WTC11 (cell line): ENCODE measurements around the gene SLC4A11. TPM values are rescaled to one million over a fixed set of nuclear protein-coding genes. Genes with fewer than 3 reads are reported as not detected.

Experiments
- ATAC-seq: fragments of 200-7000 bp; cut with Tn5 transposase; 2 replicates; pipeline ENCODE4 v1.10.0; 2021; ENCODE audit warnings: mild to moderate bottlenecking, moderate library complexity
- CTCF ChIA-PET: fragments of 300-600 bp; sonication (Branson Sonifier 250); formaldehyde crosslinking; loops from one replicate; lab custom pipeline; 2021; ENCODE audit warnings: antibody characterized with exemption; lab: Charles Lee
- POLR2A ChIA-PET: fragments of 350-600 bp; sonication (Branson Sonifier 250); formaldehyde crosslinking; loops from one replicate; lab custom pipeline; 2021; ENCODE audit warnings: antibody characterized with exemption; lab: Charles Lee
- DNase-seq: peaks from one replicate; pipeline ENCODE4 v3.0.0; 2021; ENCODE audit warnings: low spot score
- H3K27ac Mint-ChIP-seq: 2 replicates; pipeline ENCODE4 v1.8.0; 2021; ENCODE audit warnings: mixed read lengths
- H3K27me3 Mint-ChIP-seq: 2 replicates; pipeline ENCODE4 v1.8.0; 2021; ENCODE audit warnings: low read depth, mild to moderate bottlenecking, moderate library complexity, mixed read lengths
- H3K36me3 Mint-ChIP-seq: 2 replicates; pipeline ENCODE4 v1.8.0; 2021; ENCODE audit warnings: mixed read lengths
- H3K4me1 Mint-ChIP-seq: 2 replicates; pipeline ENCODE4 v1.8.0; 2022; ENCODE audit warnings: mixed read lengths
- H3K4me3 Mint-ChIP-seq: 2 replicates; pipeline ENCODE4 v1.8.0; 2021; ENCODE audit warnings: mild to moderate bottlenecking, moderate library complexity, mixed read lengths
- H3K9me3 Mint-ChIP-seq: 2 replicates; pipeline ENCODE4 v1.8.0; 2021; ENCODE audit warnings: mixed read lengths
- CBFB ChIP-seq: sonication (generic); formaldehyde crosslinking; IDR thresholded peaks from 2 replicates; pipeline ENCODE4 v1.8.1; 2022; ENCODE audit warnings: mild to moderate bottlenecking, low read depth, missing genetic modification reagents
- JAZF1 ChIP-seq: fragments of 250-450 bp; sonication (Bioruptor Pico); IDR thresholded peaks from 2 replicates; pipeline ENCODE4 v1.9.0; 2021; ENCODE audit warnings: moderate library complexity, mild to moderate bottlenecking, inconsistent platforms
- NR3C1 ChIP-seq: sonication (generic); formaldehyde crosslinking; conservative IDR thresholded peaks from 2 replicates; pipeline ENCODE4 v1.8.1; 2023; ENCODE audit warnings: low read depth, mild to moderate bottlenecking, missing genetic modification reagents
- OVOL2 ChIP-seq: fragments of 250-450 bp; sonication (Bioruptor Pico); IDR thresholded peaks from 2 replicates; pipeline ENCODE4 v1.9.0; 2021; ENCODE audit warnings: mild to moderate bottlenecking, borderline replicate concordance
- PREB ChIP-seq: sonication (generic); formaldehyde crosslinking; IDR thresholded peaks from 2 replicates; pipeline ENCODE4 v1.8.1; 2022; ENCODE audit warnings: mild to moderate bottlenecking, missing genetic modification reagents, moderate library complexity, borderline replicate concordance
- TCF7 ChIP-seq: sonication (generic); formaldehyde crosslinking; IDR thresholded peaks from 2 replicates; pipeline ENCODE4 v1.8.0; 2022; ENCODE audit warnings: mild to moderate bottlenecking, low read depth, missing genetic modification reagents, moderate library complexity
- TEAD4 ChIP-seq: sonication (generic); formaldehyde crosslinking; IDR thresholded peaks from 2 replicates; pipeline ENCODE4 v1.8.0; 2022; ENCODE audit warnings: mild to moderate bottlenecking, missing genetic modification reagents
- ZNF121 ChIP-seq: sonication (generic); formaldehyde crosslinking; IDR thresholded peaks from 2 replicates; pipeline ENCODE4 v1.8.0; 2023; ENCODE audit warnings: missing genetic modification reagents
- ZNF138 ChIP-seq: sonication (generic); formaldehyde crosslinking; conservative IDR thresholded peaks from 2 replicates; pipeline ENCODE4 v1.8.1; 2022; ENCODE audit warnings: mild to moderate bottlenecking, moderate library complexity, missing genetic modification reagents
- ZNF416 ChIP-seq: fragments of 250-450 bp; sonication (Bioruptor Pico); IDR thresholded peaks from 2 replicates; pipeline ENCODE4 v1.9.0; 2021; ENCODE audit warnings: mild to moderate bottlenecking, inconsistent platforms
- ZNF532 ChIP-seq: fragments of 250-450 bp; sonication (Bioruptor Pico); IDR thresholded peaks from 2 replicates; pipeline ENCODE4 v1.9.0; 2021; ENCODE audit warnings: mild to moderate bottlenecking, borderline replicate concordance
- total RNA-seq: library from RNA; stranded (reverse); gene quantifications from 3 replicates; pipeline ENCODE4 v1.2.3, GENCODE V29; 2021
- TF ChIP-seq, protein P1 (sequence below): sonication (generic); formaldehyde crosslinking; IDR thresholded peaks from 2 replicates; pipeline ENCODE4 v1.8.0; 2022; ENCODE audit warnings: mild to moderate bottlenecking, missing genetic modification reagents
- TF ChIP-seq, protein P2 (sequence below): fragments of 250-450 bp; sonication (Bioruptor Pico); IDR thresholded peaks from 2 replicates; pipeline ENCODE4 v1.9.0; 2021; ENCODE audit warnings: moderate library complexity, mild to moderate bottlenecking, inconsistent platforms, borderline replicate concordance
- TF ChIP-seq, protein P3 (sequence below): sonication (generic); formaldehyde crosslinking; IDR thresholded peaks from 2 replicates; pipeline ENCODE4 v1.8.1; 2023; ENCODE audit warnings: mild to moderate bottlenecking, moderate library complexity, missing genetic modification reagents

Gene SLC4A11
- total RNA-seq, 1 experiment from 2014 or later: 39.5 TPM

GRCh38 chr20:3283222-3283820 is 44.3 kb upstream of the SLC4A11 start:
- Mint-ChIP-seq H3K4me1 (peaks cover 9% of the 10 kb centered on the region), H3K9me3 (no peaks in the 10 kb centered on the region), H3K4me3 (no peak overlapping the region), H3K27me3 (no peaks in the 10 kb centered on the region), H3K36me3 (peaks cover 10% of the 10 kb centered on the region; the same call in 1 of the 2 replicates), H3K27ac (peak overlapping the region; percentile 29; the same call in 1 of the 2 replicates)
- ATAC-seq (no peak), DNase-seq (no peak)
- ChIA-PET CTCF (interaction anchor here (0.6 kb wide), 1 partner anchor 399 kb away, joined by 3 read pairs; no protein-coding TSS in a partner anchor), POLR2A (no interaction called here)
- no peak for TF ChIP-seq CBFB (CRISPR knock-in tag)
- no peak for TF ChIP-seq PREB (CRISPR knock-in tag)
- no peak for TF ChIP-seq TCF7
- no peak for TF ChIP-seq JAZF1 (CRISPR knock-in tag)
- TF ChIP-seq OVOL2 (CRISPR knock-in tag): no peak
- TF ChIP-seq, protein P1, sequence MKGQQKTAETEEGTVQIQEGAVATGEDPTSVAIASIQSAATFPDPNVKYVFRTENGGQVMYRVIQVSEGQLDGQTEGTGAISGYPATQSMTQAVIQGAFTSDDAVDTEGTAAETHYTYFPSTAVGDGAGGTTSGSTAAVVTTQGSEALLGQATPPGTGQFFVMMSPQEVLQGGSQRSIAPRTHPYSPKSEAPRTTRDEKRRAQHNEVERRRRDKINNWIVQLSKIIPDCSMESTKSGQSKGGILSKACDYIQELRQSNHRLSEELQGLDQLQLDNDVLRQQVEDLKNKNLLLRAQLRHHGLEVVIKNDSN (CRISPR knock-in tag): no peak

DNA sequence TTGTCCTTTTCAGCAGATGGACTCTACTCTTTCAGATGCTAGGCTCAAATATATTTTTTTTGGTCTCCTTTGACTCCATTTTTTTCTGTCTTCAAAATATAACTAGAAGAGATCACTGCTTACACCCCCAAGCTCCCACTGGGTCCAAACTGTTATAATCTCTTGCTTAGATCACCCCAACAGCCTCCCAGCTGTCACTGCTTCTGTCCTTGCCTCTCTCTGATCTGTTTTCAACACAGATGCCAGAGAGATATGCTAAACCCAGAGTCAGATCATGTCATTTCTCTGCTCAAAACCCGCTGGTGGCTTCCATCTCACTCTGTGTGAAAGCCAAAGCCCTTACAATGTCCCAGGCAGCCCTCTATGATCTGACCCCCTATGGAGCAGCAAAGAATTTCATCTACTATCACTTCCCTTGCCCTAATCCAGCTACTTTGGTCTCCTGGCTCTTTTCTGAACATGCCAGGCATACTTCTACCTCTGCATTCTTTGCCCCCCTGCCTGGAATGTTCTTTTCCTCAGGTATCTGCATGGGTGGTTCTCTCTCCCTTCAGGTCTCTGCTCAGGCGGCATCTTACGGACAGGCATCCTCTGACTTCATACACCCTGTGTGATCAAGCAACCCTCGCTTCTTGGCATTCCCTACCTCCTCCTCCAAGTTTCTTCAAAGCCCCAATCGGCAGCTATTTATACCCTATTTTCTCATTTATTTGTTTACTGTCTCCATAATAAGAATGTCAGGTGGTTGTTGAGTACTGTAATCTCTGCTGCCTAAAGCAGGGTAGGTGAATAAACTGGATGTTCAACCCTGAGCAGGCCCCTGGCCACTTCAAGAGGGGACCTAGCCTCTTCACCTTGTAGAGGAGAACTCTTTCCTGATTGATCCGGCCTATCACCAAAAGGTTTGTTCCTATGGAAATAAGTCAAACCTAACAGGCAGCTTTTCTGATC is 43.6 kb upstream of the SLC4A11 start:
- no peaks in the 10 kb centered on the region for H3K9me3 Mint-ChIP-seq
- TF ChIP-seq, protein P2, sequence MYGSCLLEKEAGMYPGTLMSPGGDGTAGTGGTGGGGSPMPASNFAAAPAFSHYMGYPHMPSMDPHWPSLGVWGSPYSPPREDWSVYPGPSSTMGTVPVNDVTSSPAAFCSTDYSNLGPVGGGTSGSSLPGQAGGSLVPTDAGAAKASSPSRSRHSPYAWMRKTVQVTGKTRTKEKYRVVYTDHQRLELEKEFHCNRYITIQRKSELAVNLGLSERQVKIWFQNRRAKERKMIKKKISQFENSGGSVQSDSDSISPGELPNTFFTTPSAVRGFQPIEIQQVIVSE: no peak
- TF ChIP-seq TEAD4 (CRISPR knock-in tag): 0 out of 2 replicates have a peak, but pooled peaks have one; percentile 25
- DNase-seq (peak; percentile 28), ATAC-seq (peak; percentile 87)
- H3K36me3 Mint-ChIP-seq: peaks cover 10% of the 10 kb centered on the region; the same call in 1 of the 2 replicates
- H3K27me3 Mint-ChIP-seq: no peaks in the 10 kb centered on the region
- ChIA-PET POLR2A (no interaction called here), CTCF (interaction anchor here (0.6 to 2.0 kb wide), 5 partner anchors 32 to 400 kb away, joined by 3 to 7 read pairs (median 5); no protein-coding TSS in a partner anchor)
- H3K4me3 Mint-ChIP-seq: no peak overlapping the region
- peak overlapping the region; percentile 61 for H3K27ac Mint-ChIP-seq
- peaks cover 9% of the 10 kb centered on the region for H3K4me1 Mint-ChIP-seq

- DNase-seq: no peak
- no peaks in the 10 kb centered on the region for H3K27me3 Mint-ChIP-seq
- peaks cover 10% of the 10 kb centered on the region; the same call in 1 of the 2 replicates for H3K36me3 Mint-ChIP-seq
- peaks cover 9% of the 10 kb centered on the region for H3K4me1 Mint-ChIP-seq
- no peaks in the 10 kb centered on the region for H3K9me3 Mint-ChIP-seq
- no peak overlapping the region for H3K27ac Mint-ChIP-seq
- no peak overlapping the region for H3K4me3 Mint-ChIP-seq
- ChIA-PET POLR2A (no interaction called here), CTCF (interaction anchor here (0.6 to 2.0 kb wide), 6 partner anchors 9 to 504 kb away, joined by 3 to 7 read pairs (median 4); no protein-coding TSS in a partner anchor)
- TF ChIP-seq ZNF138 (CRISPR knock-in tag): no peak
- ATAC-seq: no peak
These were observed 42.4 kb upstream of the SLC4A11 start for GRCh38 chr20:3281437-3281836.

GRCh38 chr20:3279761-3280160 is 40.8 kb upstream of the SLC4A11 start:
- POLR2A ChIA-PET: no interaction called here
- ATAC-seq (no peak), DNase-seq (no peak)
- Mint-ChIP-seq H3K9me3 (no peaks in the 10 kb centered on the region), H3K4me1 (peaks cover 9% of the 10 kb centered on the region), H3K4me3 (no peak overlapping the region), H3K27ac (no peak overlapping the region; the same call in 1 of the 2 replicates), H3K27me3 (no peaks in the 10 kb centered on the region), H3K36me3 (peaks cover 10% of the 10 kb centered on the region; the same call in 1 of the 2 replicates)
- CTCF ChIA-PET: interaction anchor here (1.5 kb wide), 1 partner anchor 61 kb away, joined by 6 read pairs; no protein-coding TSS in a partner anchor
- TF ChIP-seq, protein P2: no peak
- no peak for TF ChIP-seq ZNF416
- no peak for TF ChIP-seq NR3C1 (CRISPR knock-in tag)
- TF ChIP-seq, protein P3, sequence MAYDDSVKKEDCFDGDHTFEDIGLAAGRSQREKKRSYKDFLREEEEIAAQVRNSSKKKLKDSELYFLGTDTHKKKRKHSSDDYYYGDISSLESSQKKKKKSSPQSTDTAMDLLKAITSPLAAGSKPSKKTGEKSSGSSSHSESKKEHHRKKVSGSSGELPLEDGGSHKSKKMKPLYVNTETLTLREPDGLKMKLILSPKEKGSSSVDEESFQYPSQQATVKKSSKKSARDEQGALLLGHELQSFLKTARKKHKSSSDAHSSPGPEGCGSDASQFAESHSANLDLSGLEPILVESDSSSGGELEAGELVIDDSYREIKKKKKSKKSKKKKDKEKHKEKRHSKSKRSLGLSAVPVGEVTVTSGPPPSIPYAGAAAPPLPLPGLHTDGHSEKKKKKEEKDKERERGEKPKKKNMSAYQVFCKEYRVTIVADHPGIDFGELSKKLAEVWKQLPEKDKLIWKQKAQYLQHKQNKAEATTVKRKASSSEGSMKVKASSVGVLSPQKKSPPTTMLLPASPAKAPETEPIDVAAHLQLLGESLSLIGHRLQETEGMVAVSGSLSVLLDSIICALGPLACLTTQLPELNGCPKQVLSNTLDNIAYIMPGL (CRISPR knock-in tag): no peak
- no peak for TF ChIP-seq ZNF121 (CRISPR knock-in tag)
- TF ChIP-seq ZNF532: no peak
